Naive B cell (primary cell): ENCODE data around the gene NTM. TPM values are rescaled to one million over a fixed set of nuclear protein-coding genes. Genes with fewer than 3 reads are reported as not detected.

Experiments used
- ATAC-seq, 2 donors: fragments of 150-1000 bp; cut with Tn5 transposase; 2 replicates each; pipeline ENCODE4 v1.10.0; 2021; ENCODE audit warnings: low read depth in 2 of 2, mild to moderate bottlenecking in 2 of 2, moderate library complexity in 2 of 2
- DNase-seq: peaks from one replicate; pipeline ENCODE4 v3.0.0; 2022
- H3K27ac Mint-ChIP-seq, 6 donors: one replicate each; pipeline ENCODE4 v1.8.0; 2020 to 2022; ENCODE audit warnings: mild to moderate bottlenecking in 6 of 6, mixed read lengths in 6 of 6, moderate library complexity in 5 of 6, inconsistent platforms in 2 of 6
- H3K27me3 Mint-ChIP-seq, 3 donors: one replicate each; pipeline ENCODE4 v1.8.0; 2021 to 2022; ENCODE audit warnings: mixed read lengths in 3 of 3, mild to moderate bottlenecking in 1 of 3
- H3K36me3 Mint-ChIP-seq, 2 donors: one replicate each; pipeline ENCODE4 v1.8.0; 2020 to 2022; ENCODE audit warnings: mixed read lengths in 2 of 2, inconsistent platforms in 1 of 2, mild to moderate bottlenecking in 1 of 2
- H3K4me1 Mint-ChIP-seq, 3 donors: one replicate each; pipeline ENCODE4 v1.8.0; 2020 to 2022; ENCODE audit warnings: mixed read lengths in 3 of 3, inconsistent platforms in 1 of 3, mild to moderate bottlenecking in 1 of 3, moderate library complexity in 1 of 3
- H3K4me3 Mint-ChIP-seq, 8 donors: one replicate each; pipeline ENCODE4 v1.8.0; 2020 to 2022; ENCODE audit warnings: mild to moderate bottlenecking in 8 of 8, mixed read lengths in 8 of 8, moderate library complexity in 8 of 8, inconsistent platforms in 2 of 8
- H3K9me3 Mint-ChIP-seq, 7 donors: one replicate each; pipeline ENCODE4 v1.8.0; 2020 to 2022; ENCODE audit warnings: mixed read lengths in 7 of 7, mild to moderate bottlenecking in 5 of 7, inconsistent platforms in 2 of 7, moderate library complexity in 1 of 7
- polyA plus RNA-seq, 6 donors: library from polyadenylated mRNA; unstranded; fragments of 300-500 nt; fragmentation: Illumina TruSeq; gene quantifications; one replicate each; pipeline ENCODE4 v1.2.3, GENCODE V29; 2021; ENCODE audit warnings: low read depth in 6 of 6

NTM gene
- polyA plus RNA-seq, 6 donors from 2014 or later: not detected

- Mint-ChIP-seq H3K27ac (no peak overlapping the region), H3K4me1 (no peaks in the 10 kb centered on the region), H3K9me3 (peaks cover 0 to 6% (median 0%) of the 10 kb centered on the region in 7 donors), H3K36me3 (no peaks in the 10 kb centered on the region), H3K27me3 (no peaks in the 10 kb centered on the region), H3K4me3 (no peak overlapping the region)
- ATAC-seq: no peak
- no peak for DNase-seq
These were observed 915.7 kb downstream of the NTM start for GRCh38 chr11:132286106-132286505.

- ATAC-seq: no peak
- H3K36me3 Mint-ChIP-seq: no peaks in the 10 kb centered on the region
These were observed 917.6 kb downstream of the NTM start for GRCh38 chr11:132288036-132288435.

GRCh38 chr11:132289590-132290256 is 919.3 kb downstream of the NTM start:
- H3K27ac Mint-ChIP-seq: no peak overlapping the region
- DNase-seq (no peak), ATAC-seq (no peak)
- peaks cover 0 to 25% (median 2%) of the 10 kb centered on the region in 7 donors for H3K9me3 Mint-ChIP-seq
- H3K4me3 Mint-ChIP-seq: no peak overlapping the region
- H3K36me3 Mint-ChIP-seq: no peaks in the 10 kb centered on the region
- H3K4me1 Mint-ChIP-seq: no peaks in the 10 kb centered on the region
- peaks cover 0 to 5% (median 0%) of the 10 kb centered on the region in 3 donors for H3K27me3 Mint-ChIP-seq

More at GRCh38 chr11:132288036-132288435, 917.6 kb downstream of the NTM start:
- H3K4me3 Mint-ChIP-seq: no peak overlapping the region
- no peak for DNase-seq
- peaks cover 0 to 22% (median 2%) of the 10 kb centered on the region in 7 donors for H3K9me3 Mint-ChIP-seq
- H3K4me1 Mint-ChIP-seq: no peaks in the 10 kb centered on the region
- peaks cover 0 to 5% (median 0%) of the 10 kb centered on the region in 3 donors for H3K27me3 Mint-ChIP-seq
- peak overlapping the region in 1 of 6 donors; percentile 54 for H3K27ac Mint-ChIP-seq

GRCh38 chr11:132293586-132293985 is 923.2 kb downstream of the NTM start:
- H3K27ac Mint-ChIP-seq: no peak overlapping the region
- H3K9me3 Mint-ChIP-seq: peaks cover 0 to 26% (median 4%) of the 10 kb centered on the region in 7 donors
- ATAC-seq (no peak), DNase-seq (no peak)
- no peaks in the 10 kb centered on the region for H3K36me3 Mint-ChIP-seq
- H3K27me3 Mint-ChIP-seq: peaks cover 0 to 5% (median 0%) of the 10 kb centered on the region in 3 donors
- no peak overlapping the region for H3K4me3 Mint-ChIP-seq
- H3K4me1 Mint-ChIP-seq: no peaks in the 10 kb centered on the region

- DNase-seq (no peak), ATAC-seq (no peak)
- Mint-ChIP-seq H3K36me3 (no peaks in the 10 kb centered on the region), H3K27me3 (no peaks in the 10 kb centered on the region), H3K4me1 (no peaks in the 10 kb centered on the region), H3K4me3 (no peak overlapping the region), H3K9me3 (peaks cover 0 to 19% (median 4%) of the 10 kb centered on the region in 7 donors), H3K27ac (no peak overlapping the region)
These were observed 926.7 kb downstream of the NTM start for GRCh38 chr11:132296946-132297610.

GRCh38 chr11:132298357-132298756 is 927.9 kb downstream of the NTM start:
- Mint-ChIP-seq H3K27ac (no peak overlapping the region), H3K4me1 (no peaks in the 10 kb centered on the region), H3K4me3 (no peak overlapping the region), H3K36me3 (no peaks in the 10 kb centered on the region), H3K27me3 (no peaks in the 10 kb centered on the region), H3K9me3 (peaks cover 0 to 9% (median 4%) of the 10 kb centered on the region in 7 donors)
- ATAC-seq: no peak
- DNase-seq: no peak

GRCh38 chr11:132300283-132300682 is 929.9 kb downstream of the NTM start:
- ATAC-seq: no peak
- Mint-ChIP-seq H3K9me3 (peaks cover 0 to 12% (median 5%) of the 10 kb centered on the region in 7 donors), H3K27ac (no peak overlapping the region), H3K4me1 (no peaks in the 10 kb centered on the region), H3K27me3 (no peaks in the 10 kb centered on the region), H3K4me3 (no peak overlapping the region), H3K36me3 (no peaks in the 10 kb centered on the region)
- no peak for DNase-seq

GRCh38 chr11:132301465-132301864 is 931.0 kb downstream of the NTM start:
- no peaks in the 10 kb centered on the region for H3K36me3 Mint-ChIP-seq
- no peaks in the 10 kb centered on the region for H3K27me3 Mint-ChIP-seq
- peaks cover 0 to 10% (median 4%) of the 10 kb centered on the region in 7 donors for H3K9me3 Mint-ChIP-seq
- H3K4me1 Mint-ChIP-seq: no peaks in the 10 kb centered on the region
- no peak overlapping the region for H3K27ac Mint-ChIP-seq
- DNase-seq (no peak), ATAC-seq (no peak)
- H3K4me3 Mint-ChIP-seq: no peak overlapping the region

- no peak overlapping the region for H3K4me3 Mint-ChIP-seq
- H3K36me3 Mint-ChIP-seq: no peaks in the 10 kb centered on the region
- peaks cover 0 to 10% (median 4%) of the 10 kb centered on the region in 7 donors for H3K9me3 Mint-ChIP-seq
- ATAC-seq (no peak), DNase-seq (no peak)
- no peaks in the 10 kb centered on the region for H3K27me3 Mint-ChIP-seq
- H3K27ac Mint-ChIP-seq: no peak overlapping the region
- H3K4me1 Mint-ChIP-seq: no peaks in the 10 kb centered on the region
These were observed 931.5 kb downstream of the NTM start for GRCh38 chr11:132301900-132302299.

- Mint-ChIP-seq H3K4me3 (no peak overlapping the region), H3K27me3 (no peaks in the 10 kb centered on the region), H3K27ac (no peak overlapping the region), H3K9me3 (peaks cover 0 to 10% (median 2%) of the 10 kb centered on the region in 7 donors), H3K4me1 (no peaks in the 10 kb centered on the region), H3K36me3 (no peaks in the 10 kb centered on the region)
- DNase-seq (no peak), ATAC-seq (no peak)
These were observed 937.0 kb downstream of the NTM start for GRCh38 chr11:132307309-132308020.

- Mint-ChIP-seq H3K9me3 (peaks cover 0 to 4% (median 2%) of the 10 kb centered on the region in 7 donors), H3K27me3 (no peaks in the 10 kb centered on the region), H3K4me3 (no peak overlapping the region), H3K27ac (no peak overlapping the region), H3K4me1 (no peaks in the 10 kb centered on the region), H3K36me3 (no peaks in the 10 kb centered on the region)
- ATAC-seq: no peak
- DNase-seq: no peak
These were observed 940.3 kb downstream of the NTM start for GRCh38 chr11:132310390-132311375.

GRCh38 chr11:132311703-132312102 is 941.3 kb downstream of the NTM start:
- no peaks in the 10 kb centered on the region for H3K27me3 Mint-ChIP-seq
- H3K9me3 Mint-ChIP-seq: peaks cover 0 to 4% (median 0%) of the 10 kb centered on the region in 7 donors
- no peaks in the 10 kb centered on the region for H3K36me3 Mint-ChIP-seq
- DNase-seq: no peak
- no peak overlapping the region for H3K4me3 Mint-ChIP-seq
- ATAC-seq: no peak
- H3K27ac Mint-ChIP-seq: no peak overlapping the region
- no peaks in the 10 kb centered on the region for H3K4me1 Mint-ChIP-seq

- no peaks in the 10 kb centered on the region for H3K4me1 Mint-ChIP-seq
- no peaks in the 10 kb centered on the region for H3K36me3 Mint-ChIP-seq
- H3K9me3 Mint-ChIP-seq: peaks cover 0 to 4% (median 0%) of the 10 kb centered on the region in 7 donors
- H3K27ac Mint-ChIP-seq: no peak overlapping the region
- H3K4me3 Mint-ChIP-seq: peak overlapping the region in 1 of 8 donors; percentile 26
- no peak for ATAC-seq
- DNase-seq: no peak
- no peaks in the 10 kb centered on the region for H3K27me3 Mint-ChIP-seq
These were observed 941.7 kb downstream of the NTM start for GRCh38 chr11:132312161-132312560.
